ENCODE measurements around the gene CHST6.
"Not testable (repeated sequence)": the region's sequence is repeated elsewhere in the genome, so short reads cannot be mapped to it uniquely, and the experiment has no call there.

CHST6 gene

GRCh38 chr16:75460446-75460845 lies 34.8 kb downstream of the CHST6 start:
- H3K9me3 ChIP-seq (ENCODE audit: low read depth, low read length): no peaks in the 10 kb centered on the region
- no peak overlapping the region for H3K4me3 ChIP-seq
- no peak overlapping the region for H3K27ac ChIP-seq
- no peaks in the 10 kb centered on the region for H3K36me3 ChIP-seq (ENCODE audit: insufficient read depth, low read length)
- H3K9ac ChIP-seq (ENCODE audit: insufficient read length): no peak overlapping the region
- DNase-seq (ENCODE audit: low read depth, low spot score): no peak
- TF ChIP-seq FOXP2 (optimal IDR thresholded peaks at IDR 0.05; ENCODE audit: control extremely low read depth, extremely low read length, insufficient read depth) (no peak), POLR2AphosphoS5 (IDR thresholded peaks at IDR 0.05; ENCODE audit: borderline replicate concordance, low read depth, low read length) (no peak), EZH2 (IDR thresholded peaks at IDR 0.05) (no peak)

- Histone ChIP-seq H3K9me3 (ENCODE audit: low read depth, low read length) (no peaks in the 10 kb centered on the region), H3K4me3 (no peak overlapping the region), H3K27ac (no peak overlapping the region), H3K36me3 (ENCODE audit: insufficient read depth, low read length) (no peaks in the 10 kb centered on the region), H3K9ac (ENCODE audit: insufficient read length) (no peak overlapping the region)
- TF ChIP-seq FOXP2 (optimal IDR thresholded peaks at IDR 0.05; ENCODE audit: control extremely low read depth, extremely low read length, insufficient read depth) (no peak), POLR2AphosphoS5 (IDR thresholded peaks at IDR 0.05; ENCODE audit: borderline replicate concordance, low read depth, low read length) (no peak), EZH2 (IDR thresholded peaks at IDR 0.05) (no peak)
- no peak for DNase-seq (ENCODE audit: low read depth, low spot score)
Measured at GRCh38 chr16:75459691-75460090, 35.5 kb downstream of the CHST6 start.

DNA sequence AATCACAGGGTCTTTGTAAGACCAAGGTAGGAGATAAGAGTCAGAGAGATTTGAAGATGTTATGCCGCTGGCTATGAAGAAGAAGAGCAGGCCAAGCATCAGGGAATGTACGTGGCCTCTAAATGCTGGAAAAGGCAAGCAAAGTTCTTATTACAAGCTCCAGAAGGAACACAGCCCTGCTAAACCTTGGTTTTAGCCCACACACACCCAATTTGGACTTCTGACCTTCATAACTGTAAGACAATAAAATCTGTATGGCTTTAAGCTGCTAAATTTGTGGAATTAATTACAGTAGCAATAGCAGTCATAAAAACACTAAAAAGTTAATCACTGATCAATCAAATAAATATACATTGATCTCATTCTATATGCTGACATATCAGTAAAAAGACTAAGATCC lies 36.8 kb downstream of the CHST6 start:
- no peaks in the 10 kb centered on the region for H3K36me3 ChIP-seq (ENCODE audit: insufficient read depth, low read length)
- H3K4me3 ChIP-seq: no peak overlapping the region
- no peak overlapping the region for H3K27ac ChIP-seq
- no peak for DNase-seq (ENCODE audit: low read depth, low spot score)
- no peak overlapping the region for H3K9ac ChIP-seq (ENCODE audit: insufficient read length)
- TF ChIP-seq EZH2 (IDR thresholded peaks at IDR 0.05) (no peak), FOXP2 (optimal IDR thresholded peaks at IDR 0.05; ENCODE audit: control extremely low read depth, extremely low read length, insufficient read depth) (no peak), POLR2AphosphoS5 (IDR thresholded peaks at IDR 0.05; ENCODE audit: borderline replicate concordance, low read depth, low read length) (no peak)
- no peaks in the 10 kb centered on the region for H3K9me3 ChIP-seq (ENCODE audit: low read depth, low read length)

- no peaks in the 10 kb centered on the region for H3K9me3 ChIP-seq (ENCODE audit: low read depth, low read length)
- no peaks in the 10 kb centered on the region for H3K36me3 ChIP-seq (ENCODE audit: insufficient read depth, low read length)
- DNase-seq (ENCODE audit: low read depth, low spot score): no peak
- no peak for TF ChIP-seq FOXP2 (optimal IDR thresholded peaks at IDR 0.05; ENCODE audit: control extremely low read depth, extremely low read length, insufficient read depth)
- no peak for TF ChIP-seq EZH2 (IDR thresholded peaks at IDR 0.05)
- no peak overlapping the region for H3K27ac ChIP-seq
- no peak overlapping the region for H3K4me3 ChIP-seq
- no peak overlapping the region for H3K9ac ChIP-seq (ENCODE audit: insufficient read length)
Measured at GRCh38 chr16:75458029-75458428, 37.2 kb downstream of the CHST6 start.

- H3K36me3 ChIP-seq (ENCODE audit: insufficient read depth, low read length): no peaks in the 10 kb centered on the region
- no peak for DNase-seq (ENCODE audit: low read depth, low spot score)
- no peak for TF ChIP-seq EZH2 (IDR thresholded peaks at IDR 0.05)
- TF ChIP-seq FOXP2 (optimal IDR thresholded peaks at IDR 0.05; ENCODE audit: control extremely low read depth, extremely low read length, insufficient read depth): no peak
- TF ChIP-seq POLR2AphosphoS5 (IDR thresholded peaks at IDR 0.05; ENCODE audit: borderline replicate concordance, low read depth, low read length): no peak
Measured at GRCh38 chr16:75457485-75458021, 37.7 kb downstream of the CHST6 start.

GRCh38 chr16:75456971-75457370 lies 38.3 kb downstream of the CHST6 start:
- H3K27ac ChIP-seq: no peak overlapping the region

More at GRCh38 chr16:75457485-75458021, 37.7 kb downstream of the CHST6 start:
- Histone ChIP-seq H3K4me3 (no peak overlapping the region), H3K9ac (ENCODE audit: insufficient read length) (no peak overlapping the region), H3K27ac (no peak overlapping the region), H3K9me3 (ENCODE audit: low read depth, low read length) (no peaks in the 10 kb centered on the region)

DNA sequence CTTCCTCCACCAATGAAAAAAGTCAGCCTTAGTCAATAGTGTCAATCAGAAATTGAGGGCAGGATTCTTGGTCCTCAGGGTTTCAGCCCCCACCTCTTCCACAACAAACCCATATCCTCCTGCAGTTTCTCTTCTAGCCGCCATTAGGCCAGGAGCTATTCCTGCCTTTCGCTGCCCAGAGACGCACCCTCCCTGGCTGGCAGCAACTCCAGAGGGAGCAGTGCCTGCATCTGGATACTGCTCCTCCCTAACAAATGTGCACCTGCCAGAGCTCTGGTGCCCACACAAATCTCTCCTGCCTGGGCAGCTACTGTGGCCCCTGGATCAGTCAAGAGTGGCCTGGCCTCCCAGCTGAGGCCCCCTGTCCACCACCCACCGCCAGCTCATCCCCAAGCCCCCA lies 38.8 kb downstream of the CHST6 start:
- not testable (repeated sequence) for DNase-seq (ENCODE audit: low read depth, low spot score); H3K27ac ChIP-seq; H3K36me3 ChIP-seq (ENCODE audit: insufficient read depth, low read length); H3K9ac ChIP-seq (ENCODE audit: insufficient read length); H3K9me3 ChIP-seq (ENCODE audit: low read depth, low read length); H3K4me3 ChIP-seq

More at GRCh38 chr16:75456971-75457370, 38.3 kb downstream of the CHST6 start:
- no peak for DNase-seq (ENCODE audit: low read depth, low spot score)
- Histone ChIP-seq H3K4me3 (no peak overlapping the region), H3K9ac (ENCODE audit: insufficient read length) (no peak overlapping the region), H3K9me3 (ENCODE audit: low read depth, low read length) (no peaks in the 10 kb centered on the region), H3K36me3 (ENCODE audit: insufficient read depth, low read length) (no peaks in the 10 kb centered on the region)
- TF ChIP-seq EZH2 (IDR thresholded peaks at IDR 0.05): no peak
- TF ChIP-seq FOXP2 (optimal IDR thresholded peaks at IDR 0.05; ENCODE audit: control extremely low read depth, extremely low read length, insufficient read depth): no peak
- TF ChIP-seq POLR2AphosphoS5 (IDR thresholded peaks at IDR 0.05; ENCODE audit: borderline replicate concordance, low read depth, low read length): no peak

DNA sequence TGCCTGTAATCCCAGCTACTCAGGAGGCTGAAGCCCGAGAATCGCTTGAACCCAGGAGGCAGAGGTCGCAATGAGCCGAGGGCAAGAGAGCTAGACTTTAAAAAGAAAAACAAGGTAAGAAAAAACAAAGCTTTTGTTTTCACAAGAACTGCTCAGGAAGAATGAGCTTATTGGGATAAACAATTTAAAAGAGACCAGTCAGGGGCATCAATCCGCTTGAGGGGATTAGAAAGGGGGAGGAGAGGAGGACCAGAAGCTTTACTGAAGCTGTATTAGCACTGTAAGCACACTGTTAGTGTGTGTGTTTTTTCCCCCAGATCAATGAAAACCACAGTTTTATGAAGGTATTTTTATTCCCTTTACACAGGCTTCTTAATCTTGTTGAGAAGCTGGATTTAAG lies 39.6 kb downstream of the CHST6 start:
- Histone ChIP-seq H3K27ac (no peak overlapping the region), H3K36me3 (ENCODE audit: insufficient read depth, low read length) (no peaks in the 10 kb centered on the region), H3K9me3 (ENCODE audit: low read depth, low read length) (no peaks in the 10 kb centered on the region), H3K9ac (ENCODE audit: insufficient read length) (no peak overlapping the region), H3K4me3 (no peak overlapping the region)
- TF ChIP-seq FOXP2 (optimal IDR thresholded peaks at IDR 0.05; ENCODE audit: control extremely low read depth, extremely low read length, insufficient read depth): no peak
- TF ChIP-seq EZH2 (IDR thresholded peaks at IDR 0.05): no peak
- no peak for TF ChIP-seq POLR2AphosphoS5 (IDR thresholded peaks at IDR 0.05; ENCODE audit: borderline replicate concordance, low read depth, low read length)
- no peak for DNase-seq (ENCODE audit: low read depth, low spot score)

- no peak for TF ChIP-seq POLR2AphosphoS5 (IDR thresholded peaks at IDR 0.05; ENCODE audit: borderline replicate concordance, low read depth, low read length)
- TF ChIP-seq FOXP2 (optimal IDR thresholded peaks at IDR 0.05; ENCODE audit: control extremely low read depth, extremely low read length, insufficient read depth): no peak
- no peak for TF ChIP-seq EZH2 (IDR thresholded peaks at IDR 0.05)
- no peak for DNase-seq (ENCODE audit: low read depth, low spot score)
- no peak overlapping the region for H3K27ac ChIP-seq
- no peaks in the 10 kb centered on the region for H3K9me3 ChIP-seq (ENCODE audit: low read depth, low read length)
- H3K4me3 ChIP-seq: no peak overlapping the region
- no peak overlapping the region for H3K9ac ChIP-seq (ENCODE audit: insufficient read length)
- H3K36me3 ChIP-seq (ENCODE audit: insufficient read depth, low read length): no peaks in the 10 kb centered on the region
Measured at GRCh38 chr16:75452464-75453190, 42.6 kb downstream of the CHST6 start.
